ENCODE measurements around the gene MT4.

MT4 gene

DNA sequence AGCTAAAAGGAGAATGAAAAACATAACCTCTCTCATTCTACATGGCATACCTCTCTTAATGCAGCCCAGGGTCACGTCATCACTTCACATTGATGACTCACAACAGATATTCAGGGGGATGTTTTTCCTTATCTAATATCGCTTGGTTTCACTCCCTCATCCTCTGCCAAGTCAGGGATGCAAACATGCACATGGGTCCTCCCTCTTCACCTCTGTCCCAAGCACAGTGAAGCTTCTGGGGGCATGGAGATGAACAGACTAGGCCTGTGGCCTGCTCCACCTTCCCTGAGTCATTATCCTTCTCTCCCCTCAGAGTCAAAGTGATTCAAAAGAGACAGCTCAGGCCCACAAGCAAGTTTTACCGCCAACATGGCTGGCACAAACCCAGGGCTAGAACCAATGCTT is 41.2 kb downstream of the MT4 start:
- DNase-seq, result no peak

DNA sequence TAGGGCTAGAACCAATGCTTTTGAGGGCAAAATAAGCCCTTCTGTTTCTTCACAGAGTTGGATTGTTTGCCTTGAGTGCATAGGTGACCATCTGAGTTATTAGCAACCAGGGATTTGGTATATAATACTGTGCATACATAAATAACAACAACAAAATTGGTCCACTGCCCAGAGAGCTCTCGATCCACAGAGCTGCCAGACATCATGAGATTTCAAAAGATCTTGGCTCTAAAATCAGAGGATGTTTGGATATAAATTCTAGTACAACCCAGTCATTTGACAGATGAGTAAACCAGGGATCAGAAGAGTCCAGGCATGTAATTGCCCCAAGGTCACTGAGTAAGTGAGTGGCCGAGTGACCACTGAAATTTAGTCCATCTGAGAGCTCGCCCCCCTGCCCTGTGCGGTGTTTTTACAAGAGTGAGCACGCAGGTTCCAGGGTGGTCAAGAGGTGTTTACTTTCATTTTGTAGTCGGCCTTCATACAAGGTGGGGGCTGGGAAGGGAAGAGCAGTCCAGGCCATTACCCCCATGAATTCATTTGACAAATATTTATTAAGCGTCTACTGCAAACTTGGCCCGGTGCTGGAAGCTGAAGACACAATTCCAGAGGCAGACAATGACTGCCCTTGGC is 41.7 kb downstream of the MT4 start:
- no peak for DNase-seq

DNA sequence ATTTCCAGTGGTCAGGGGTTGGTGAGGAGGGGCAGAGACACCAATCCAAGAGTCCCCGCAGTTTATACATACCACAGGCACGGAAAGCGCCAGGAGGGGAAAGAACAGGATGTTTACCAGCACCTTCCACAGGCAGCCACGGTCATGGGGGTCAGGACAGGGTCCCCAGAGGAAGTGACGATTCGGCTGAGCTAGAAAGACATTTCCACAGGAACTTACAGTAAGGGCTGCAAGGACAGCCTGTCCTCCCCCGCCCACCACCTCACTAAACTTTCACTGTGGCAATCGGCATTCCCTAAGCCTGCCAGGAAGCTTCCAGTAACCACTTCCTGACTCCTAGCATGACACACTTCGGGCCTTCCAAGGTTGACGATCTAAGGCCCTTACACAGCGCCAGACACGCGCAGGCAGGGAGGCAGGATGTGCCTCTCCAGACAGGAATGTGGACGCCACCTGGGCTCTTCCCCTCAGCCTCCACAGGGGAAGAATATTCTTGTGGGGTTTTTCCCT is 42.3 kb downstream of the MT4 start:
- DNase-seq, result no peak

- DNase-seq, result no peak
Observed at GRCh38 chr16:56607675-56608042, 42.8 kb downstream of the MT4 start.

- DNase-seq, result peak; percentile 71
Observed at GRCh38 chr16:56608043-56608875, 43.4 kb downstream of the MT4 start, which contains the start of gene MT2A. TSS of gene MT2A (plus strand) at chr16:56608584. CDS start at chr16:56608656, 72 bp downstream.

DNA sequence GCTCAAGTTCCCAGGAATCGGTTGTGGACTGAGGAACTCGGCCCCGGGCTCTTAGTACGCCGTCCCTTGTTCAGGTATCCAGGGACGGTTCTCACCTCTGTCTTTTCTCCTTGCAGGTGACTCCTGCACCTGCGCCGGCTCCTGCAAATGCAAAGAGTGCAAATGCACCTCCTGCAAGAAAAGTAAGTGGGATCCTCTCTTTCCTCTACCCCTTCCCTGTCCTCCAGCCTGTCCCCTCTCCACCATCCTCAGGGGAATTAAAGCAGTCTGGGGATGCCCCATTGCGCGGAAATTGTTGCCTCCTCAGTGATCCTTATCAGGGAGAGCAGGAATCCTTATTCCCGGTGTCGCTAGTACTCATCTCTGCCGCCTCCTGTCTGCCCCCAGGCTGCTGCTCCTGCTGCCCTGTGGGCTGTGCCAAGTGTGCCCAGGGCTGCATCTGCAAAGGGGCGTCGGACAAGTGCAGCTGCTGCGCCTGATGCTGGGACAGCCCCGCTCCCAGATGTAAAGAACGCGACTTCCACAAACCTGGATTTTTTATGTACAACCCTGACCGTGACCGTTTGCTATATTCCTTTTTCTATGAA is 44.1 kb downstream of the MT4 start:
- DNase-seq, result no peak

DNA sequence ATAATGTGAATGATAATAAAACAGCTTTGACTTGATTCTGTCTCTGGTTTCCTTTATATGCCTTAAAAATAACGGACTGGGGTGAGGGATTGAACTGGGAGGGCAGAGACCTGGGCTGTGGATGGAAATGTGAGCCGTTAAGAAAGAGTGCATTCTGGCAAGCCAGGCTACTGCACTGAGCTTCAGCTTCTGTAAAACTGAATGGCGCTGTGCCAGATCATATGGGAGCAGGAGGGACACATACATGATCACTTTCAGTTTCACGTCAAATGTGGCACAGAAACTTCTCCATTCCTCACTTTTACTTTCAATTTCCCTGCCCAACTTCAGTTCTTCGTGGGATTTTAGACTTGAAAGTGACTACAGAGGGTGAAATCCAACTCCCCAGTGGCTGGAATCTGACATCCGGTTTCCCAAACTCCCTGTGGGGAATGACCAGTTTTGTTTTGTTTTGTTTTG is 44.6 kb downstream of the MT4 start:
- DNase-seq, result peak; percentile 52

DNA sequence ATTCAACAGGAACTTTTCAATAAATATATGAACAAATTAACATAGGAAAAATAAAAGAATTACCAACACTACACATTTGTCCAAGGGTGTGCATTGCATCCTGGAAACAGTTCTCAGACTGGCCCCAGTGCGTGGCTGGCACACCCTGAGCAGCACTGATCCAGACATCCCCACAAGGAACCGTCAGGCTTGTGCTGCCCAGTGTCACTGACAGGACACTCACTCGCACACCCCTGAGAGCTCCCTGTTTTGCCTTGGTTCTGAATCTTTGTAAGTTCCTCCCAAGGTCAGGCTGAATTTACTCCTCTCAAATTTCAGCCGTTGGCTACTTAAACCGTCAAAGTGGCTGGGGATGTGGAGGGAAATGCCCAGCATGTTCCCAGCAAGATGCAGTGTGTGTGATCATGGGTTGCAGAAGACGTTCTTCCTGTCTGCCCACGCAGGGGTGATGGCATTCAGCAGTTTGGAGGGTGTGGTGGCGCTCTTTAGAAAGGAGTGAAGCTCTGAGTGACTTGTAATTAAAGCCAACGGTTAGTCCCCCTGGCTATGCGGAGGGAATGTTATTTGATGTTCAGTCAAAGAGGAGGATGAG is 45.2 kb downstream of the MT4 start:
- DNase-seq, result peak; percentile 44

DNA sequence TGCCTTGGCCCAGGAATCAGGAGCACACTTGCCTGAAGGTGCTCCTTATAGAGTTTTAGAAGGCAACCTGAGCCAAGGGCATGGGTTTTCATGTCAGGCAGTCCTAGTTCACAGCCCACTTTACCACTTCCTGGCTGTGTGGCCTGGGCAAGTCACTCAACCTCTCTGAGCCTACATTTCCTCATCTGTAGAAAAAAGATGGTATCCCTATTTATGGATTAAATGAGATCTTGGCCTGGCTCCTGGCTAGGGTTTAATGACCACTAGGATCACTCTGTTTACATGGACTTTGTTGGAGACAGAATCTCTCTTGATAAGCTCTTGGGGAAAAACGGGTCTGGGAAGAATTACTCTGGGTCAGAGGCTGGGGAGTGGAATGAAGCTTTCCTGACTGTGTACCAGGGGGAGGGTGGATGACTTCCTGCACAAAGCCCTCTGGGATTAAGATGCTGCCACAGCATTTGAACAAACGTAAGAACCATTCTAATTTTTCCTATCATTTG is 45.8 kb downstream of the MT4 start:
- no peak for DNase-seq

DNA sequence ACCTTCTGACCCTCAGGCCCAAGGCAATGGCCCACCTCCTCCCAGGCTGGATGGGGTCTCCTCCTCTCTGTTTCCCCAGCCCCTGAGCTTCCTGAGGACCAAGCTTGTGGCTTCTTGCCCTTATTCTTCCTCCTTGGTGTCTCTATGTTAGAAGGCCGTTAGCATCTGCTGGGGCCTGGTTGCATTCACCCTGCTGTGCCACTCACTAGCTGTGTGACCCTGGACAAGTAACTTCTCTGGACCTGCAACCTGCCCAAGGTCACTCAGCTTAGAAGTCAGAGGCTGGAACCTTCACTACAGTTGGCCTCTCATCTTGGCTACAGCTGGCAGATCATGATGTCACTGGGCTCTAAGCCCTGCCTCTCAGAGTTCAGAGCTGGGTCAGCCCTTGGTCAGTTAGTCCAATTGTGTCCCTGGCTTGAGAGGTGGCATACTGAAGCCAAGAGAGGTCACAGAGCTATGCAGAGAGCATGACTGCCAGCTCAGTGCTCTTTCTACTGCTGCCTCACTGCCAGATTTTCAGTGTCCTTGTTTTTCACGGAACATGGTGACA is 46.5 kb downstream of the MT4 start:
- DNase-seq, result no peak

- DNase-seq, result no peak
Observed at GRCh38 chr16:56613706-56614105, 48.8 kb downstream of the MT4 start.

DNA sequence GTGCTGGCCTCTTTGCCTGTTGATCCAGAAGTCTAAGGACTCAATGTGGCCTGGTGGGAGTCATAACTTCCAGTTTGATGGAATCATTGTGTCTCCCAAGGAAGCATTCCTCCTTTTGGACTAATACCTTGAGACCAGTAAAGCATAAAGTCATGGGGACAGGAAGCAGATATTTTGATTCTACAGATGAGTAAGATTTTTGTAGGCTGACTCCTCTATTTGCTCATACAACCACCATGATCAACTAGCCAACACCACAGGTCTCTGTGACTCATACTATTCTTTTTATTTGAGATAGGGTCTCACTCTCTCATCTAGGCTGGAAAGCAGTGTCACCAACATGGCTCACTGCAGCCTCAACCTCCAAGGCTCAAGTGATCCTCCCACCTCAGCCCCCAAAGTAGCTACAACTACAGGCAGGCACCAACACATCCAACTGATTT is 49.7 kb downstream of the MT4 start:
- DNase-seq, result no peak

- no peak for DNase-seq
Observed at GRCh38 chr16:56615353-56615752, 50.5 kb downstream of the MT4 start.

GRCh38 chr16:56616608-56617211 is 51.8 kb downstream of the MT4 start:
- DNase-seq, result no peak

GRCh38 chr16:56617212-56618085 is 52.6 kb downstream of the MT4 start:
- peak; percentile 14 for DNase-seq

GRCh38 chr16:56618138-56618537 is 53.3 kb downstream of the MT4 start:
- no peak for DNase-seq
